ENCODE data around the gene TNN. TPM values are rescaled to one million over a fixed set of nuclear protein-coding genes. Genes with fewer than 3 reads are reported as not detected.
"Not testable (repeated sequence)": the region's sequence is repeated elsewhere in the genome, so short reads cannot be mapped to it uniquely, and the experiment has no call there.

The TNN gene, protein sequence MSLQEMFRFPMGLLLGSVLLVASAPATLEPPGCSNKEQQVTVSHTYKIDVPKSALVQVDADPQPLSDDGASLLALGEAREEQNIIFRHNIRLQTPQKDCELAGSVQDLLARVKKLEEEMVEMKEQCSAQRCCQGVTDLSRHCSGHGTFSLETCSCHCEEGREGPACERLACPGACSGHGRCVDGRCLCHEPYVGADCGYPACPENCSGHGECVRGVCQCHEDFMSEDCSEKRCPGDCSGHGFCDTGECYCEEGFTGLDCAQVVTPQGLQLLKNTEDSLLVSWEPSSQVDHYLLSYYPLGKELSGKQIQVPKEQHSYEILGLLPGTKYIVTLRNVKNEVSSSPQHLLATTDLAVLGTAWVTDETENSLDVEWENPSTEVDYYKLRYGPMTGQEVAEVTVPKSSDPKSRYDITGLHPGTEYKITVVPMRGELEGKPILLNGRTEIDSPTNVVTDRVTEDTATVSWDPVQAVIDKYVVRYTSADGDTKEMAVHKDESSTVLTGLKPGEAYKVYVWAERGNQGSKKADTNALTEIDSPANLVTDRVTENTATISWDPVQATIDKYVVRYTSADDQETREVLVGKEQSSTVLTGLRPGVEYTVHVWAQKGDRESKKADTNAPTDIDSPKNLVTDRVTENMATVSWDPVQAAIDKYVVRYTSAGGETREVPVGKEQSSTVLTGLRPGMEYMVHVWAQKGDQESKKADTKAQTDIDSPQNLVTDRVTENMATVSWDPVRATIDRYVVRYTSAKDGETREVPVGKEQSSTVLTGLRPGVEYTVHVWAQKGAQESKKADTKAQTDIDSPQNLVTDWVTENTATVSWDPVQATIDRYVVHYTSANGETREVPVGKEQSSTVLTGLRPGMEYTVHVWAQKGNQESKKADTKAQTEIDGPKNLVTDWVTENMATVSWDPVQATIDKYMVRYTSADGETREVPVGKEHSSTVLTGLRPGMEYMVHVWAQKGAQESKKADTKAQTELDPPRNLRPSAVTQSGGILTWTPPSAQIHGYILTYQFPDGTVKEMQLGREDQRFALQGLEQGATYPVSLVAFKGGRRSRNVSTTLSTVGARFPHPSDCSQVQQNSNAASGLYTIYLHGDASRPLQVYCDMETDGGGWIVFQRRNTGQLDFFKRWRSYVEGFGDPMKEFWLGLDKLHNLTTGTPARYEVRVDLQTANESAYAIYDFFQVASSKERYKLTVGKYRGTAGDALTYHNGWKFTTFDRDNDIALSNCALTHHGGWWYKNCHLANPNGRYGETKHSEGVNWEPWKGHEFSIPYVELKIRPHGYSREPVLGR (N-terminal part only)
- under 1 TPM; 0.05 to 0.07 TPM for total RNA-seq

DNA sequence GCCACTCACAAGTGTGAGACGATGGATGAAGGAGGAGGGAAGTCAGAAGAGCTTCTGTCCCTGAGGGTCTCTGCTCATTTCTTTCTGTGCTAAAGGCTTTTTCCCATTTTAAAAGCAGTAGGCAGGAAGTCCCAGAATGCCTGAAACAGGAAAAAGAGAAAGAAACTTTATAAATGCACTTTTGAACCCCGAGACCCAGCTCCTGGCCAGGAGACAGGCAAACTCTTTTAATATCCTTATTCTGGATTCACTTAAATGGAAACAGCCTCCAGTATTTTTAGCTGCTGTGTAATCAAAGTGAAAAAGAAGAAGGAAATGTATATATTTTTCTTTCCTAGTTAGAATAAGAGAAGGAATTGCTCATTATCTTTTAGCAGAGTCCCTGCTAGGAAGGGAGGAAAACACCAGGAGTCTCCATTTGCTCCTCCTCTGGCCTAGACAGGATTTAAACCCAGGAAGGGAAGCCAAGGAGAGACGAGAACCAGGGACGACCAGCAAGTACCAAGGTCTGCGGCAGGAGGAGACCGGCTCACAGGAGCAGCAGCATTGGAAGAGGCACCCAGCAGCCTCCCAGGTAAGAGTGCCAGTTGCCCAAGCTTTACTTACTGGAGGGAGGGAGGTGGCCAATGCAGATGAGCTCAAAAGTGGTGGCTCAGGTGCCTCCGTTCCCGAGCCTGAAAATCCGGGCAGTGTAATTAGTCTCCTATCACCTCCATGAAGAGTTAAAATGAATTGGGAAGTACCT is at the start of gene TNN:
Gene TNN (plus strand): TSS at position 472 of the 745 bp plus-strand sequence. CDS start 9,586 bp downstream, outside the sequence.
- H3K4me1 Mint-ChIP-seq (ENCODE audit: low read depth), result peaks cover 8% of the 10 kb centered on the region
- H3K36me3 Mint-ChIP-seq (ENCODE audit: low read depth), result no peaks in the 10 kb centered on the region
- POLR2A ChIA-PET, result no interaction called here
- peaks cover 4% of the 10 kb centered on the region for H3K27me3 Mint-ChIP-seq
- CTCF ChIA-PET, result interaction anchor here (1.1 to 2.0 kb wide), 2 partner anchors 58 to 79 kb away, joined by 3 to 4 read pairs; no protein-coding TSS in a partner anchor
- no peak for TF ChIP-seq CTCF (IDR thresholded peaks at IDR 0.05)
- no peak for DNase-seq
- intact Hi-C loops (cut with micrococcal nuclease), result no loop called here
- H3K4me3 Mint-ChIP-seq, result no peak within 1 kb of the TSS
- no peak within 1 kb of the TSS for H3K27ac Mint-ChIP-seq
- no peaks in the 10 kb centered on the region for H3K9me3 Mint-ChIP-seq
- no peak for ATAC-seq

GRCh38 chr1:175019524-175019923 is 48.1 kb upstream of the TNN start:
- Mint-ChIP-seq H3K4me3 (no peak overlapping the region), H3K4me1 (ENCODE audit: low read depth) (peaks cover 35% of the 10 kb centered on the region), H3K36me3 (ENCODE audit: low read depth) (peaks cover 41% of the 10 kb centered on the region), H3K27ac (peak overlapping the region; percentile 27), H3K27me3 (no peaks in the 10 kb centered on the region), H3K9me3 (peaks cover under 1% of the 10 kb centered on the region)
- ChIA-PET CTCF (no interaction called here), POLR2A (no interaction called here)
- ATAC-seq, result no peak
- no peak for DNase-seq
- intact Hi-C loops (cut with micrococcal nuclease), result no loop called here
- TF ChIP-seq CTCF (IDR thresholded peaks at IDR 0.05), result no peak

DNA sequence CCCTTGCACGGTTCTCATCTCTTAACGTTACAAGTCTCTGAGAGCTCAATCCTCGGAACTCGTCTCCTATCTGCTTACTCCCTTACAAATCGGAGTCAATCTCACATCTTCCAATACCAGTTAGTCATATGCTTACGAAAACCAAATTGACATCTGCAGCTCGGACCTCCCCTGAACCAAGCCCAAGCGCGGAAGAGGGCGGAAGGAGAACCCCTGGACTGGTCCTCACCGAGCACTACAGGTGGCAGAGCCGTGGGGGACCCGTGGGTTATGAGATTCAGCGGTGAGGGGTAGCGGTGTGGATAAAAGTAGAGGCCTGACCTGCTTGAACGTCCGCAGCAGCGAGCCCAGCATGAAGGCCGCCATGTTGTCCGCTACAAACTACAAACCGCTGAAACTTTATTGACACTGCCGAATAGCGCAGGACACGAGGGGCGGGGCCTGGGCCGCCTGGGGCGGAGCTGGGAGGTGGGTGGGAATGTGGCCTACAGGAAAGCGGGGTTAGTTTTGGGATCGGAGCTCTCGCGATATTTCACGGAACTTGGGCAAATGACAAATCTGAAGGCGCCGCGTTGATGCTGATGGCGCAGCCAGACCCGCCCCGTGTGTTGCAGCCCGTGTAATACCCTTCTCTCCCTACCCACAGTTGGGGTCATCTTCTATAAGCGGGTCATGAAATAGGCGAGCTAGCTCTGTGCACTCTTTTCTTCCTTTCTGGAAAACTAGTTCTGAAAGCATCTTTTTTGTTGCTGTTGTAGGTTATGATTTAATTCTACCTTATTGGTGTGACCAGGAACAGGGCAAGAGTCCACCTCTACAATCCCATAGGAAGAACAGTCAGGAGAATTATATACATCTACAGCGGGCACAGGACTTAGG is 44.4 kb upstream of the TNN start, which contains the start of gene MRPS14:
Gene MRPS14 (minus strand): TSS at position 383 of the 879 bp plus-strand sequence. CDS start 17 bp downstream, at position 366.
- ChIA-PET CTCF (interaction anchor here (0.6 to 3.8 kb wide), 8 partner anchors 14 to 129 kb away, joined by 3 to 21 read pairs (median 5); no protein-coding TSS in a partner anchor), POLR2A (interaction anchor here (0.6 to 4.5 kb wide), 13 partner anchors 9 to 1546 kb away, joined by 3 to 53 read pairs (median 4); partner anchors contain the start of gene CACYBP)
- H3K9me3 Mint-ChIP-seq, result peaks cover 4% of the 10 kb centered on the region
- H3K27ac Mint-ChIP-seq, result peak within 1 kb of the TSS; percentile 93
- intact Hi-C loops (cut with micrococcal nuclease), result no loop called here
- H3K36me3 Mint-ChIP-seq (ENCODE audit: low read depth), result peaks cover 19% of the 10 kb centered on the region
- H3K4me3 Mint-ChIP-seq, result peak within 1 kb of the TSS; percentile 93
- no peak for TF ChIP-seq CTCF (IDR thresholded peaks at IDR 0.05)
- peak; percentile 92 for ATAC-seq
- peak; percentile 99 for DNase-seq
- no peaks in the 10 kb centered on the region for H3K27me3 Mint-ChIP-seq
- peaks cover 30% of the 10 kb centered on the region for H3K4me1 Mint-ChIP-seq (ENCODE audit: low read depth)

DNA sequence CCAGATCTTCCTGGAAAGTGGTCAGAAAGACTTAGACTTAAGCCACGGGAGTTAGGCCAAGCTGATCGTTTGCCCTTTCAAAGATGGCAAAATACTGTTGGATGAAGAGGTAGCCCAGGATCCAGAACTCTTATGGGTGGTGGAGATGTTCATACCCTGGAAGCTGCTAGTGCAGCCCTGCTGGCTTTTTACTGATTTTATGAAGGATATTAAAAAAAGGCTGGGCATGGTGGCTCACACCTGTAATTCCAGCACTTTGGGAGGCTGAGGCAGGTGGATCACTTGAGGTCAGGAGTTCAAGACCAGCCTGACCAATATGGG is 43.8 kb upstream of the TNN start:
- ChIA-PET POLR2A (interaction anchor here (0.8 to 4.5 kb wide), 8 partner anchors 11 to 1546 kb away, joined by 3 to 53 read pairs (median 6); partner anchors contain the start of gene CACYBP), CTCF (interaction anchor here (0.9 to 3.8 kb wide), 6 partner anchors 15 to 122 kb away, joined by 3 to 21 read pairs (median 7); no protein-coding TSS in a partner anchor)
- H3K9me3 Mint-ChIP-seq; DNase-seq; intact Hi-C loops (cut with micrococcal nuclease); ATAC-seq; H3K27me3 Mint-ChIP-seq: not testable (repeated sequence)
- Mint-ChIP-seq H3K27ac (peak overlapping the region; percentile 93), H3K36me3 (ENCODE audit: low read depth) (peaks cover 17% of the 10 kb centered on the region), H3K4me1 (ENCODE audit: low read depth) (peaks cover 30% of the 10 kb centered on the region), H3K4me3 (peak overlapping the region; percentile 93)

Measured in activated CD8-positive, alpha-beta T cell treated with anti-CD3 and anti-CD28 coated beads for 36 hours (primary cell).